ENCODE results near the gene NCOA1.

- TF ChIP-seq CTCF (IDR thresholded peaks at IDR 0.05): peak in 3 of 4 experiments; percentile 24 to 34 (median 31)
- TF ChIP-seq EP300 (IDR thresholded peaks at IDR 0.05): no peak
These were observed at the start of gene NCOA1 for GRCh38 chr2:24490690-24491541.

All from gastroesophageal sphincter (tissue), 3 donors.